ENCODE measurements around the gene GALNTL6.

Gene GALNTL6

DNA sequence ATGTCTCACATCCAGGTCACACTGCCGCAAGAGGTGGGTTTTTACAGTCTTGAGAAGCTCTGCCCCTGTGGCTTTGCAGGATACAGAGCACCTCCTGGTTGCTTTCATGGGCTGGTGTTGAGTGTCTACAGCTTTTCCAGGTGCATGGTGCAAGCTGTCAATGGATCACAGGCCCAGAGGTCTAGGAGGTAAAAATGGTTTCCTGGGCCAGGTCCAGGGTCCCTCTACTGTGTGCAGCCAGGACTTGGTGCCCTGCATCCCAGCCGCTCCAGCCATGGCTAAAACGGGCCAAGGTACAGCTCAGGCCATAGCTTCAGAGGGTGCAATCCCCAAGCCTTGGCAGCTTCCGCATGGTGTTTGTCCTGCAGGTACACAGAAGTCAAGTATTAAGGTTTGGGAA lies 921.4 kb downstream of the GALNTL6 start:
- Histone ChIP-seq H3K9me3 (no peaks in the 10 kb centered on the region), H3K36me3 (no peaks in the 10 kb centered on the region), H3K27me3 (no peaks in the 10 kb centered on the region), H3K4me1 (no peaks in the 10 kb centered on the region), H3K4me3 (ENCODE audit: low read depth, low read length) (no peak overlapping the region)
- TF ChIP-seq, protein P1, sequence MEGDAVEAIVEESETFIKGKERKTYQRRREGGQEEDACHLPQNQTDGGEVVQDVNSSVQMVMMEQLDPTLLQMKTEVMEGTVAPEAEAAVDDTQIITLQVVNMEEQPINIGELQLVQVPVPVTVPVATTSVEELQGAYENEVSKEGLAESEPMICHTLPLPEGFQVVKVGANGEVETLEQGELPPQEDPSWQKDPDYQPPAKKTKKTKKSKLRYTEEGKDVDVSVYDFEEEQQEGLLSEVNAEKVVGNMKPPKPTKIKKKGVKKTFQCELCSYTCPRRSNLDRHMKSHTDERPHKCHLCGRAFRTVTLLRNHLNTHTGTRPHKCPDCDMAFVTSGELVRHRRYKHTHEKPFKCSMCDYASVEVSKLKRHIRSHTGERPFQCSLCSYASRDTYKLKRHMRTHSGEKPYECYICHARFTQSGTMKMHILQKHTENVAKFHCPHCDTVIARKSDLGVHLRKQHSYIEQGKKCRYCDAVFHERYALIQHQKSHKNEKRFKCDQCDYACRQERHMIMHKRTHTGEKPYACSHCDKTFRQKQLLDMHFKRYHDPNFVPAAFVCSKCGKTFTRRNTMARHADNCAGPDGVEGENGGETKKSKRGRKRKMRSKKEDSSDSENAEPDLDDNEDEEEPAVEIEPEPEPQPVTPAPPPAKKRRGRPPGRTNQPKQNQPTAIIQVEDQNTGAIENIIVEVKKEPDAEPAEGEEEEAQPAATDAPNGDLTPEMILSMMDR (IDR thresholded peaks at IDR 0.05; ENCODE audit: low read depth, low read length) = no peak
- no peak for DNase-seq

DNA sequence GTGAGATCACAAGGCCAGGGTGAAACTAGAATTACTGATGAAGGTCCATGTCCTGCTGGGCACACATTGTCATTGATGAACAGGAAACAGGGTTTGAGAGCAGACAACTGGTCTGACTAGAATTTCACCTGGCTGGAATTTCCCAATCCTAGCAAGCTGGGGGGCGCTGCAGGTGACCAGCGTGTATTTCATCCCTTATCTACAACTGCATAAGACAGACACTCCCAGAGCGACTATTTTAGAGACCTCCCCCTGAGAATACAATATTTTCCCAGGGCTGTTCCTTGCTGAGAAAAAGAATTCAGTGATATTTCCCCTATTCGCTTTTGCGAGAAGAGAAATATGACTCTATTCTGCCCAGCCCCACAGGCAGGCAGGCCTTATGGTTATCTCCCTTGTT lies 922.8 kb downstream of the GALNTL6 start:
- no peak for DNase-seq
- Histone ChIP-seq H3K27me3 (no peaks in the 10 kb centered on the region), H3K9me3 (no peaks in the 10 kb centered on the region), H3K4me1 (no peaks in the 10 kb centered on the region), H3K36me3 (no peaks in the 10 kb centered on the region), H3K4me3 (ENCODE audit: low read depth, low read length) (no peak overlapping the region)
- TF ChIP-seq, protein P1 (IDR thresholded peaks at IDR 0.05; ENCODE audit: low read depth, low read length) = no peak

DNA sequence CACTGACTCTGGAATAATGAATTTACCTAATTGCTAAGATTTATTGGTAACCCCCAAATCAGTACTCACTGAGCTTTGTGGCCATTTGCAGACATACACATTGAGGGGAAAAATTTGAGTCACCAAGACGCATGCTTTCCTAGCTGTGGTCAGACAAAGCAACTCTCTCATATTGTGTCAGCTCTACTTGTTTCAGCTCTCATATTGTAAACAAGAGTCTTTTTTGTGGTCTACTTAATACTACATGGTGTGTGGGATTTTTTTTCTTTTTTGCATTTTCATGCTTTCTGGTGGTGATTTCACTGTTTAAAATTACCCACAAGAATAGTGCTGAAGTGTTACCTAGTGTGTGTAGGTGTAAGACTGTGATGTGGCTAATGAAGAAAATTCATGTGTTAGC lies 927.2 kb downstream of the GALNTL6 start:
- no peak for DNase-seq
- Histone ChIP-seq H3K4me3 (ENCODE audit: low read depth, low read length) (no peak overlapping the region), H3K4me1 (no peaks in the 10 kb centered on the region), H3K9me3 (no peaks in the 10 kb centered on the region), H3K36me3 (no peaks in the 10 kb centered on the region), H3K27me3 (no peaks in the 10 kb centered on the region)
- TF ChIP-seq, protein P1 (IDR thresholded peaks at IDR 0.05; ENCODE audit: low read depth, low read length) = no peak

DNA sequence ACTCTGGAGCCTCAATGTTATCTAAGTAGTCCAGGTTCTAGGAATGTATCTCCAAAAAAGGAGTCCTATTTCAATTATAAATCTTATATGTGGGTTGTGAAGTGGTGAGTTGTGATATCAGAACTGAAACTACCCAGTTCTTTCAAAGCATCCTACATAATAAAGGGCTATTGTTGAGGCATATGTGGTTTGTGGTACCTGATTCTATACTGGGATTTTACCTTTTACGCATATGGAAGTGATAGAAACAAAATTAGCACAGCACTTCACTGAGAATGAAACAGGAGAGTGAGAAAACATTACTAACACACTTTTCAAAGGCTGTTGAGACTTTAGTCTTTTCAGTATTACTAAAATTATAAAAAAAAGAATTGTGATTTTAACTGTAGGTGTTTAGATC lies 937.7 kb downstream of the GALNTL6 start:
- TF ChIP-seq, protein P1 (IDR thresholded peaks at IDR 0.05; ENCODE audit: low read depth, low read length) = no peak
- Histone ChIP-seq H3K4me1 (no peaks in the 10 kb centered on the region), H3K36me3 (no peaks in the 10 kb centered on the region), H3K9me3 (no peaks in the 10 kb centered on the region), H3K27me3 (no peaks in the 10 kb centered on the region), H3K4me3 (ENCODE audit: low read depth, low read length) (no peak overlapping the region)
- no peak for DNase-seq

DNA sequence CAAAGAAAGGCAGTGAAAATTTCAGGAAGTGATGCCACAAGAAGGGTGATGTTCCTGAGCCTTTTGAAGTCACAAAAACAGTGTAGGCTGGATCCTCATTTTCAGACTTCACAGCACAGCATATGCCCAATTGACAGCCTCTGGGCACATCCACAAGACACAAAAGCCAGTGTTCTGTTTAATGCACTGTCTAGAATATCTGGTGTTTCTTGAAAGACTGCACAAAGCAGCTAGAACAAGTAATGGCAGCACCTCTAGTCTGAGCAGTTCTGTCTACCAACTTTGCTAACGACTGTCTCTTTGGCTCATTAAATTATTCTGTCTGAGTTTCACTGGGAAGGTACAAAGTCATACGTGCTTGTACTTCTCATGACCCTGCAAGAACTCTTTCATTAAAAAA lies 938.3 kb downstream of the GALNTL6 start:
- Histone ChIP-seq H3K4me1 (no peaks in the 10 kb centered on the region), H3K36me3 (no peaks in the 10 kb centered on the region), H3K27me3 (no peaks in the 10 kb centered on the region), H3K9me3 (no peaks in the 10 kb centered on the region), H3K4me3 (ENCODE audit: low read depth, low read length) (no peak overlapping the region)
- TF ChIP-seq, protein P1 (IDR thresholded peaks at IDR 0.05; ENCODE audit: low read depth, low read length) = no peak
- DNase-seq = no peak

DNA sequence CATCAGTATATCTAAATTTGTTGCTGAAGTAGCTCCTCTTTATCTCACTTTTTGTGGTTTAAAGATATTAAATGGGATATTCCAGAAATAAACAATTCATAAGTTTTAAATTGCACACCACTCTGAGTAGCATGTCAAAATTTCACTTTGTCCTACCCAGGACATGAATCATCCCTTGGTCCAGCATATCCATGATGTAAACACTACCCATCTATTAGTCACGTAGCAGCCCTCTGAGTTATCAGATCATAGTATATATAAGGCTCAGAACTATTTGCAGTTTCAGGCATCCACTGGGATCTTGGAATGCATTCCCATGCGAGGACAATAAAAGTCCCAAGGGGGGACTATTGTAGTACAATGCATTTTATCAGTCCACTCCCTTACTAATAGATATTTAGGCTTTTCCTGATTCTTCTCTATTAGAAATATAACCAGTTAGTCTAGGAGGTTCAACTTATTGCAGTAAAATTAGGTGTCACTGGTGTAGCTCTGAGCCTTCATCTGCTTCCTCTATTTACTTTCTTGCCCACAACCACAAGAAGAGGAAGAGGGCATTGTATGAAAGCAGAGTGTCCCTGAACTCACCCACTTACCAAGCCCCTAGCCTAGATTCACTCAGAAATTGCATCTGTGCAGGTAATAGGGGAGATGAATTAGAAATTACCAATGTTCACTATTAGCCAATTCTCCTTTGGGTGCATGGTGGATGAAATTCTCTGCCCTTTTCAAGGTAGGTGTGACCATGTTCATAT lies 945.6 kb downstream of the GALNTL6 start:
- Histone ChIP-seq H3K36me3 (no peaks in the 10 kb centered on the region), H3K4me1 (no peaks in the 10 kb centered on the region), H3K27me3 (no peaks in the 10 kb centered on the region), H3K9me3 (no peaks in the 10 kb centered on the region), H3K4me3 (ENCODE audit: low read depth, low read length) (no peak overlapping the region)
- no peak for DNase-seq
- TF ChIP-seq, protein P1 (IDR thresholded peaks at IDR 0.05; ENCODE audit: low read depth, low read length) = no peak

Data from BE2C (cell line).